Epithelial cell of proximal tubule (primary cell): ENCODE results near the gene BEND6. TPM values are rescaled to one million over a fixed set of nuclear protein-coding genes. Genes with fewer than 3 reads are reported as not detected.

Source experiments
- DNase-seq: peaks from one replicate; pipeline ENCODE4 v3.0.0-alpha.2; 2011; ENCODE audit warnings: low read depth
- H3K4me3 ChIP-seq: 2 replicates; pipeline ENCODE4 v1.5.1; 2011; ENCODE audit warnings: low read depth, mild to moderate bottlenecking, low read length
- CTCF ChIP-seq: conservative IDR thresholded peaks from 2 replicates; pipeline ENCODE4 v1.5.1; 2012; ENCODE audit warnings: low read depth, mild to moderate bottlenecking, low read length
- total RNA-seq: library from RNA; depleted of rRNA; stranded (reverse); fragments of >200 nt; gene quantifications from 2 replicates; pipeline ENCODE4 v1.2.3, GENCODE V29; 2015

Gene BEND6
- total RNA-seq, 1 donor from 2014 or later: 6.1 TPM

GRCh38 chr6:56953597-56954402 lies 1.1 kb upstream of the BEND6 start:
- no peak for TF ChIP-seq CTCF
- no peak for DNase-seq
- peak overlapping the region; percentile 74 for H3K4me3 ChIP-seq

- peak; percentile 84 for TF ChIP-seq CTCF
- H3K4me3 ChIP-seq: peak overlapping the region; percentile 74
- DNase-seq: peak; percentile 42
These were observed 556 bp downstream of the BEND6 start for GRCh38 chr6:56955171-56956155.

- no peak overlapping the region for H3K4me3 ChIP-seq
- no peak for DNase-seq
These were observed 1.6 kb downstream of the BEND6 start for GRCh38 chr6:56956491-56956890.

DNA sequence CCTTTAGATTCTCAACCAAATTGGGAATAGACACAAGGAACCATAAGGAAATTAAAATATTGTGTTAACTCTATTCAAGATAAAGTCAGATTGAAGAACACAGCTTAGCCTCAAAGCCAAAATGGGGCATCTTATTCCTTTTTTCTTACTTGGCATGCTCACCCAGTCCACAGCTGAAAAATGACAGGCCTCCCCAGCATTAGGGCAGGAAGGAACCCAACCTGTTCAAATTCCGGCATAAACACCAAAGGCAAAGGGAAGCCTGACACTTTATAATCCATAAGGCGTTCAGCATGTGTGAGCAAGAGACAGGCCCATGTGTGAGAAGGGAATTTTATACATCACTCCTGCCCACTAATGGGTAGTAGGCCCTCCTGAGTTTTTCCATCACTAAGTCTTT lies 2.9 kb downstream of the BEND6 start:
- no peak for TF ChIP-seq CTCF
- no peak overlapping the region for H3K4me3 ChIP-seq
- no peak for DNase-seq

More at GRCh38 chr6:56956491-56956890, 1.6 kb downstream of the BEND6 start:
- TF ChIP-seq CTCF: no peak

- no peak overlapping the region for H3K4me3 ChIP-seq
- TF ChIP-seq CTCF: no peak
- no peak for DNase-seq
These were observed 3.6 kb downstream of the BEND6 start for GRCh38 chr6:56958481-56958880.

GRCh38 chr6:56959094-56959493 lies 4.2 kb downstream of the BEND6 start:
- H3K4me3 ChIP-seq: no peak overlapping the region
- TF ChIP-seq CTCF: no peak
- no peak for DNase-seq
